ENCODE data around the gene BABAM1.

GRCh38 chr19:17262557-17262956, 4.7 kb upstream of the BABAM1 start:
- TF ChIP-seq POLR2AphosphoS5 (IDR thresholded peaks at IDR 0.05; ENCODE audit: borderline replicate concordance, low read depth, low read length) = no peak
- no peak for TF ChIP-seq EZH2 (IDR thresholded peaks at IDR 0.05)
